Colon (tissue), 2 donors: ENCODE measurements around the gene LANCL3.

Experiments
- FAIRE-seq: peaks from 2 replicates; lab custom pipeline; 2012; peaks lifted over from hg19 to GRCh38; lab: Jason Lieb, UNC
- donor health status: control.
- donor health status: control.

The LANCL3 gene

DNA sequence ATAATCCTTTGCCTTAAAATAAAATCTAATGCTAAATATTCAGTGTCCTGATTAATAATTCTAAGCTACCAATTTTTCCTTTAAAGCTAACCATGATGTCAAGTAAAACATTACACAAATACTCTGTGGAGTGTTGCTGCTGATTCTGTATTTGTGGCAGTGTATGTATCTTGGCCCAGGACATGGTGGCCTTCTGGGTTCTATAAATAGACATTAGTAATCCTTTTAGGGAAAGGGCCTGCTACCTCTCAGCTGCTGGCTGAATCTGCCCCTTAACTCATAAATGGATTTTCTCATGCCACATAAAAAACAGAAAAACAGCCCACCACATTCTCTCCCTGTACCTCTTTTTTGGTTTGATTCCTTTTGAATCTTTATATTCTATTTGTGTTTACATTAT, 113.0 kb downstream of the LANCL3 start:
- FAIRE-seq: peak; percentile 77

DNA sequence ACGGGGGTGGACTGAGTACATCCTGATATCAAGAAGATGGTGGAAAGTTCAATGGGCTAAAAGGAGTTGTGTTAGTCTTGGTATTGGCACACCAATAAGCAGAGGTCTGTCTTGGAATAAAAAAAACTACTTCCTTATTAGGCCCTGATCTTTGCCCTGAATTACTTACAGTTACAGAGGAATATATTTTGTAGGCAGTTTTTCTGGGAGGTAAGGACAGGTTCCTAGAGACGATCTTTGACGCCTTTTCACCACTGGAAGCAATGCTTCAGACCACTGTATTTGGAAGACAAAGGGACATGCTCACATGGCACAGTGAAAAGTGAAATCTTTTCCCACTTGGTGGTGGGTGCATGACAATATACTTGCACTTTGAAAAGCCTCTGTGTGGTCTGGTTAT, 113.5 kb downstream of the LANCL3 start:
- no peak for FAIRE-seq

GRCh38 chrX:37685381-37686359, 114.2 kb downstream of the LANCL3 start, which contains the start of gene XK:
Gene XK, plus strand, starts transcription at chrX:37685791. Its CDS starts 171 bp downstream, at chrX:37685962.
- no peak for FAIRE-seq

GRCh38 chrX:37686369-37686995, 115.0 kb downstream of the LANCL3 start:
- no peak for FAIRE-seq

DNA sequence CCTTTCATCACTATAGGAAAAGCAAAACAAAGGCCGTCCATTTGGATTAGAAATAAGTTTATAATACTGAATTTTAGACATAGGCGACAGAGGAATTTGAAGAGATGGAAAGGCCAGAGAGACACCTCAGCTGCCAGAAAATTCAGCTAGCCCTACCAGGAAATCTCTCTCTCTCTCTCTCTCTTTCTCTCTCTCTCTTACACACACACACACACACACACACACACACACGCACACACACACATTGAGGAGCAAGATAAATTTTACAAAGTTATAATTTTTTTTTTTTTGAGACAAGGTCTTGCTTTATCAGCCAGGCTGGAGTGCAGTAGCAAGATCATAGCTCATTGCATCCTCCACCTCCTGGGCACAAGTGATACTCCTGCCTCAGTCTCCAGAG, 115.5 kb downstream of the LANCL3 start:
- FAIRE-seq: peak; percentile 71

DNA sequence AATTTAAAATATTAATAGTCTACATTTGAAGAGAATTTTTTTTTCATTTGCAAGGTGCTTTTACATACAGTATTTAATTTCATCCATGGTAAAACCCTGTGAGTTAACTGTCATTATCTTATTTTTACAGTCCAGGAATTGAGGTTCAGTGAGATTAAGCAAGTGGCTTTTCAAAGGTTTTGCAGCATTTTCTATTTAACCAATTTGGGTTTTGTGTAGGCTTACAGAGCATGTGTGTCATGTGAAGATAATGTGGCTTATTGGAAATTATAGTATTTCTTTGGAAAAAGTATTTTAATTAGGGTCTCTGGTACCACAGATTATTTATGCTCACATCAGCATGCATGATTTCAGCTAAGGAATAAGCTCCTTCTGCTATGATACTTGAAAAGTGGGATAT, 118.7 kb downstream of the LANCL3 start:
- FAIRE-seq: no peak

DNA sequence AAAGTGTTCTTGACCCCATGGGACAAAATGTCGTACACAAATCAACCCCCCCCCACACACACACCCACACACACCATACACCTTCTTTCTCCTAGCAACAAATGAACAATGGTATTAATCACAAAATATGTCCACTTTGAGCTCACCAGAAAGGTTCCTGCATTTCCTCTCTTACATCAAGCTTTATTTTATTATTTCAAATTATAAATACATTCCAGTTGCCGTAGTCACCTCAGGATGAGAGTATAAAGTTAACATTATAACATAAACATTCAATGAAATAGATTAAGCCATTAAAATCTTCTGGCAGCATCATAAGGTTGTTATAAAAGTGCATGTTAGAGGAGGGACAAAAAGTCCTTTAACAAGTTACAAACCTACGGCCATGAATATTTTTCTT, 121.5 kb downstream of the LANCL3 start:
- peak; percentile 79 for FAIRE-seq

- no peak for FAIRE-seq
Observed at GRCh38 chrX:37697169-37697760, 125.8 kb downstream of the LANCL3 start.

- no peak for FAIRE-seq
Observed at GRCh38 chrX:37701588-37701987, 130.1 kb downstream of the LANCL3 start.

- FAIRE-seq: no peak
Observed at GRCh38 chrX:37711991-37712390, 140.5 kb downstream of the LANCL3 start.

- peak; percentile 45 for FAIRE-seq
Observed at GRCh38 chrX:37712458-37712857, 141.0 kb downstream of the LANCL3 start.

DNA sequence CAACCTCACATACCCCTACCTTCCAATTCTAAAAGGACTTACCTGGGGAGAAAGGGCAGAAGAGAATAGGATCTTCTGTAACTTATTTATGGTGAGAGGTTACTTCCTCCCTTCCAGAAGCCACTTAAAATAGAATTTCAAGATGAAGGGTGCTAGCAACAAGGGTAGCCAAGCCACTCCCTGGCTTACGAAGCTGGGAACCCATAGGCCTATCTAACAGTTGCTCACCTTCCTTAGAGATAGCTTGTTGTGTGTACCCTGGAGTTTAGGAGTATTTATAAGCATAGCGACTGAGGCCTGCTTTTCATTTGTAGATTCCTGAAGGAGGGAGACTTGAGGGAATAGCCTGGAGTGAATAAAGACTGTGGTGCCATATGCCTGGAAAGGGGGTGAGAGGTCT, 143.0 kb downstream of the LANCL3 start:
- no peak for FAIRE-seq

DNA sequence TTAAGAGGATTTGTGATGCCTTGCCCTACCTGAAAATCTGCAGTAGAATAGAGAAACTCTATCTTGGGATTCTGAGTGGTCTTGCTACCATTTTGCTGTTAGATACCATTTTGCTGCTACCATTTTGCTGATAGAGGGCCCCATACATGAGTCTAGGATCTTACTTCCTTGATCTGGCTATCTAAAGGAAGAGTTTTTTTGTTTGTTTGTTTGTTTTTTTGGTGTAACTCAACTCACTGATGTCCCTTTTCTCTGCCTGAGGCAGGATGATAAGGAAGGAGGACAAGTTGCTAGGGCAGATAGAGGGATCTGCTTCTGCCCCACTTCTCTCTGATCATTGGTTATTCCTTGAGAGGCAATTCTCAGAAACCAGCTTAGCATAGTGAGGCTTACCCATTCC, 145.1 kb downstream of the LANCL3 start:
- no peak for FAIRE-seq

GRCh38 chrX:37717708-37718107, 146.2 kb downstream of the LANCL3 start:
- FAIRE-seq: peak; percentile 57

GRCh38 chrX:37722595-37722994, 151.1 kb downstream of the LANCL3 start:
- FAIRE-seq: peak; percentile 53

DNA sequence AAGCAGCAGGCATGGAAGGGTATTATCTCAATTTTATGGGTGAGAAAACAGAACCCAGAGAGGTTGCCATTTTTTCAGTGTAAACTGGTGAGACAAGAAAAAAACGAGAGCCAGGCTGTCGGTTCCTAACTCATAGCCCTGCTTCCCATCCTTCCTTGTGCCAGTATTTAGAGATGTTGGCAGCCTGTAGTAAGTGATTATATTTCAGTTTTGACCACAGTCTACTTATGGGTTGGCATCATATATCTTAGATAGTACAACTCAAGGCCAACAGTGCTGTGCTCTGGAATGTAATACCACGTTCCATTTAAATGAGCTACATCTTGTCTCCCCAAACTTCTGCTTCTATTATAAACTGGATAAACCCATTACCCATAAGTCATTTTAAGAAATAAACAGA, 154.9 kb downstream of the LANCL3 start:
- FAIRE-seq: no peak
